Ureter (tissue), 1 donor: ENCODE measurements around the gene PLEKHA7. TPM values are rescaled to one million over a fixed set of nuclear protein-coding genes. Genes with fewer than 3 reads are reported as not detected.
"Not testable (repeated sequence)": the region's sequence is repeated elsewhere in the genome, so short reads cannot be mapped to it uniquely, and the experiment has no call there.

Experiments used
- DNase-seq: peaks from one replicate; pipeline ENCODE4 v3.0.0-alpha.2; 2020; ENCODE audit warnings: low spot score
- total RNA-seq: library from RNA; stranded (reverse); gene quantifications from one replicate; pipeline ENCODE4 v1.2.4, GENCODE V29; 2023
- donor health status: DM: yes; HTN: yes; CAD: no.

Gene PLEKHA7
- total RNA-seq, 1 donor from 2014 or later: 94.4 TPM

DNA sequence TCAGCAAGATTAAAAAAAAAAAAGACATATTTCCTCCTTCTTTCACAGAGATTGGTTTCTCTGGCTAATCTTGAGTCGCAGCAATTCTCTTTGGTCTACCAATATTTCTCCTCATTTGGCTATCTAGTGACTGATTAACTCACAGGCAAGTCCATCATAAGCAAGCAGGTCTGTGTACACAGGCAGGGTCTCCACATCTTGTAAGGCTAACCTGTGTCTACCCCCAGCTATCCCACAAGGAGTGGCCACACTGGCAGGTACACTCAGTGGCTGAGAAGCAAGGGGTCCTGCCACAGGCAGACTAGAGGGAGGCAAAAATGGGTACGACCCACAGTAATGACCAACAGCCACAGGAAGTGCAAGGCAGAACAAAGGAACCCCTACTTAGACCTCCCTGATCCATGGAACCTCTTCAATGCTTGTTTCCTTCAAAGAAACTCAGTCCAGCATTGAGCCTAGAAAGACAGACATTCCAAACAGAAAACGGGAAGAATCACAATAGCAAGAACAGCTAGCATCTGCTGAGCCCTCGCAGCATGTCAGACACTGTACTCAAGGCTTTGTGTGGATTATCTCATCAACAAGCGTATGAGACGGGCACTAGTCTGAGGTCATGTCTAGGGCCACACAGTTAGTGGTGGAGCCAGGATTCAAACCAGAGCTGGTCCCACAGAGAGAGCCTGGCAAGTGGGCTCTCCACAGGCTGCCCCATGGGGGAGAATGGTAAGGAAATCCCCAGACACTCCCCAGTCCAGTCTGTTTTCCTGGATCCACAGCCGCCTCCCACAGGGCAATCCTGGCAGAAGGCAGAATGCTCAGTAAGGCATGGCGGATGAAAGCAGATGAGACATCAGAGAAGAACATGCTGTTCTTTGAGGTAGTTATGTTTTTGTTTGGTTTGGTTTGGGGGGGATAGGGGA is 34.3 kb downstream of the PLEKHA7 start:
- DNase-seq: no peak

DNA sequence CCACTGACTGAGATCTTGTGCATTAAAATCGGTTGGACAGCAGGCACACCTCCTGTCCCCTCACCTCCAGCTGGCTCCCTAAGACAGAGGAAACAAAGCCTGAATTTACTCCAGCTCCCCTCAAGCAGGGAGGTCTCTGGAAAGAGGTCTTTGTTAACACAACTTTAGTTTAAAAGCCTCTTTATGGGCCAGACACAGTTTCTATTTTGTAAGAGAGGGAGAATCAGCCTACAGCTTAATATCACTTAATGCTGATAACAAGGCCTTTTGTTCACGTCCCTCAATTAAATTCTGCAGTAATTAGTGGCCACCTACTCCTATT is 36.3 kb downstream of the PLEKHA7 start:
- DNase-seq: no peak

DNA sequence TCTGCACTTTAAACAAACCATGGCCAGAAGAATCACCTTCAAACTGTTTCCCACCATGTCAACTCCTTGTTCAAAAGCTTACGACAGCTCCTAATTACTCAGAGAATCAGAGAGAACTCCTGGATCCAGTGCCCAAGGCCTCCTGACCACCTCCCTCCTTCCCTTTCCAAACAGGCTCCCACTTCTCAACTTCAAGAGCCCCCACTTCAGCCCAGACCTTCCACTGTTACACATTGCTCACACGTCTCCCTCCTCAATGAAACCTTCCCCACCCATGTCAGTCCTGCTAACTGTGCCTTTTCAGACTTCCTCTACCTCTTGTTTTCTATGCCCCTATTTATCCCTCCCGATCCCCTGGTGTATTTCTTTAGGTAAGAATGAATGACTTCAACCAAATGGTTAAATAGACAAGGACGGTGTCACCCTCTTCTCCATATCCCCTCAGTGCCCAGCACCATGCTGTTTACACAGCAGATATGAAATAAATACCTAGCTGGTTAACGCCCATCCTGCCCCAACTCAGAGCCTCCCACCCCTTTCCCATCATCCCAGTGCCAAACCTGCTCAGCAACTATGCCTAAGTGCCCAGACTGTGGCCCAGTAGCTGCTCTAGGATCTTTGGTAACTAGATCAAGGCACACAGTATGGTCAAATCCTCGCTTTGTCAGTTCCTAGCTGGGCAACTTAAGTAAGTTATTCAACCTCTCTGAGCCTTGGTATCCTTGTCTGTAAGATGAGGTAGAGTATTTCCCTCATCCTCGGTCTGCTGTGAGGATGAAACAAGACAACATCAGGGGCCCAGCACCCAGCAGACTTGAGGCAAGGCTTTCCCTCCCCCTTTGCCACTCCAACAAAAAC is 36.8 kb downstream of the PLEKHA7 start:
- DNase-seq: no peak

- DNase-seq: no peak
These were observed 37.8 kb downstream of the PLEKHA7 start for GRCh38 chr11:16976379-16976778.

DNA sequence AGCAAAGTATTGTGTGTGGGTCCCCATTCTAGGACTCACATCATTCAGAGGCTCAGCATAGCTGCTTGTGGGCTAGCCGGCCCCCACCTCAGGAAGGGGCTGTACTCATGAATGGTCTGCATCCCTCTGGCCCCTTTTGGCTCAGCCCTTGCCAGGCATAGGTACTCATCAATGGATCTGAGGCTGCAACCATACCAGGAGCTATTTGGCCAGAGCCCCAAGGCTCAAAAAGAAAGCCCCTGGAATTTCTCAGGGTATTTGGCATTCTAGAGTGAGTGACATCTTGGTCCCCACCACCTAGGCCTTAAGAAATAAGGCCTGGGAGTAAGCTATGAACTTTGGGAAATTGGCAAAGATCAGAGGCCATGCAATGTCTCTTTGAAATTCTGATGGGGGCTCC is 38.3 kb downstream of the PLEKHA7 start:
- DNase-seq: no peak

GRCh38 chr11:16973338-16973964 is 40.8 kb downstream of the PLEKHA7 start:
- DNase-seq: no peak

DNA sequence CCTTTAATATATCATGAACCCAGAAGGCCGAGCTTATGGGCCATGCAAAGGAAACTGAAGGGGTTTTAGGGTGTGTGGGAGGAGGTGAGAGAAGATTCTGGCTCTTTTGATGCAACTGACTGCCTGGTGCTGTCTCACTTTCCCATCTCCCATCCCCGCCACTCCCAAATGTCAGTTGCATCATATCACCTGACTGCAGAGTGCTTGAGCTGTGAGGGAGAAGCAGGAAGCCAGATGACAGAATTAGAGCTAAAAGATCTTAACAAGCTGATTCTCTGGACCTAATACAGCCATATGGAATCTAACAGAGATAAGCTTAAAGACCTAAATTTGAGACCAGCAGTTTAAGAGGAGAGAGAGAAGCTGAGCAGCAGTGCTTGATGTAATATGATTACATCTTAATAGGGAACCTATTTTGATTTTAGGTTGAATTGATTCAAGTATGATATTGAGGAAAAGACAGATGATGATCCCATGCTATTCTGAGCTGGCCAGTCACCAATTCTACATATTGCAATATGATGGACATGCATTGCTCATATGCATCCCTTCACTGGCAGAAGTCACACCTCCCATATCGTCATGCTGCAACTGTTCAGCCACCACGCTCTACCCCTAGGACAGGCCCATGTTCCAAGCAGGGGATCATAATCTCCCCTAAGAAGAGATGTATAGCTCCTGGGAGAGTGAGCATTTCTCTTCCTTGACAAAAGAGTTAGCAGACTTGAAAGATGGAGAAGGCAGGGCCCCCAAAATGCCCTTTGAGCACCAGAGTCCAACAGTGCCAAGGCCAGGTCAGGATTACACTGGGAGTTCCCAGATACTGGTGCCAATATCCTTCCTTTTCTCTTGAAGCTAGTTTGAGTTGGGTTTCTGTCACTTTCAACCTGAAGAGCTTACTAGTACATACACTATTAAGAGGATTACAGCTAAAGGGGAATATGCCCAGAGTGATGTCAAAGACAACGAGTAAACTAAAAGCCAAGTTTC is 44.9 kb downstream of the PLEKHA7 start:
- DNase-seq: no peak

DNA sequence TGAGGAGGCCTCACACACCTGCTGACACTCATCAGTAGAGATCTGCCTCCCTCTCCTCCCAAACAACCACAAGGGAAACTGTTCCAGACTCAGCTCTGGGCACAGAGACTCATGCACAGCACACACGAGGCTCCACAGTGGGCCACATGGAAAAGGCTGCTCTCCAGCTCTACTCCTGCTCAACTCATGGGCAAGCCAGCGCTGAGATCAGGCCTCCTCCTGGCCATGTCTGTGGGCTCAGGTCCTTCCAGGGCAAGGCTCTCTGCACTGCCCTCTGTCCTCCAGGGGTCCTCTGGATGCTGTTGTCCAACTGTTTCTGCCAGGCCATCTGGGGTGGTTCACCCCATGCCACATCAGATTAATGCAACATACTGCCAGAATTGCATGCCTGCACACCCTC is 46.0 kb downstream of the PLEKHA7 start:
- no peak for DNase-seq

- no peak for DNase-seq
These were observed 47.1 kb downstream of the PLEKHA7 start for GRCh38 chr11:16966930-16967671.

DNA sequence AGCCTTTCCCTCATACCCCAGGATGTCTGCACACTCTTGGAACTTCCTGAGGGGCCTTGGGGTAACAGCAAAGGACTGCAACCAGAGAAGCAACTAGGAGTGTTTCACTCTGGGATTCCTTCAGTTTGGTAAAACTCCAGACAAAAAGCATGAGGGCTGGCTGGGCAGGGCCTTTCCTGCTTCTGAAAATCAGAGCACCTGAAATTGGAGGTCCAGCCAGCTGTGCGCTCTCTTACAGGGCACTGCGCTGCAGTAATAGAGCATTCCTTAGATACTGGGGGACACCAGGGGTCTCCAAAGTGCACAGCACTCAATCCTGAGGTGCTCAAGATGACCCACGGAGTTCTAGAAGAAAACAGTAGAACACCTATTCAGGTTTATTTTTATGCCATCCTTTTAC is 49.7 kb downstream of the PLEKHA7 start:
- DNase-seq: no peak

GRCh38 chr11:16963316-16963876 is 50.8 kb downstream of the PLEKHA7 start:
- no peak for DNase-seq

GRCh38 chr11:16962589-16962988 is 51.6 kb downstream of the PLEKHA7 start:
- DNase-seq: not testable (repeated sequence)

DNA sequence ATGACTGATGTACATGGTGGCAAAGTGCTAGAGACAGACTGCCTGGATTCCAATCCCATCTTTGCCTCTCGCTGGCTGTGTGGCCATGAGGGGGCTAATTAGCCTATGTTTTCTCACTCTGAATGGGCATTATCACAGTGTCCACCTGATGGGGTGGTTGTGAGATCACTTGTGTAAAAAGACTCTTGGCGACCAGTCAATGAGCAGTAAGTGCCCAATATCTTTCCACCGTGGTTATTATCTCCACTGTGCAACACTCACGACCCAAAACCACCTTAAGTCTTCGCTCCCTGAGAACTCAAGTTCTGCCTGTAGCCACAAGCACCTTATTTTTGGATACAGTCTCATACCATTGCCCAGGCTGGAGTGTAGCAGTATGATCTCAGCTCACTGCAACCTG is 52.1 kb downstream of the PLEKHA7 start:
- DNase-seq: no peak

- DNase-seq: no peak
These were observed 54.0 kb downstream of the PLEKHA7 start for GRCh38 chr11:16960250-16960649.

GRCh38 chr11:16959602-16960001 is 54.6 kb downstream of the PLEKHA7 start:
- no peak for DNase-seq

- DNase-seq: no peak
These were observed 55.4 kb downstream of the PLEKHA7 start for GRCh38 chr11:16958833-16959232.

DNA sequence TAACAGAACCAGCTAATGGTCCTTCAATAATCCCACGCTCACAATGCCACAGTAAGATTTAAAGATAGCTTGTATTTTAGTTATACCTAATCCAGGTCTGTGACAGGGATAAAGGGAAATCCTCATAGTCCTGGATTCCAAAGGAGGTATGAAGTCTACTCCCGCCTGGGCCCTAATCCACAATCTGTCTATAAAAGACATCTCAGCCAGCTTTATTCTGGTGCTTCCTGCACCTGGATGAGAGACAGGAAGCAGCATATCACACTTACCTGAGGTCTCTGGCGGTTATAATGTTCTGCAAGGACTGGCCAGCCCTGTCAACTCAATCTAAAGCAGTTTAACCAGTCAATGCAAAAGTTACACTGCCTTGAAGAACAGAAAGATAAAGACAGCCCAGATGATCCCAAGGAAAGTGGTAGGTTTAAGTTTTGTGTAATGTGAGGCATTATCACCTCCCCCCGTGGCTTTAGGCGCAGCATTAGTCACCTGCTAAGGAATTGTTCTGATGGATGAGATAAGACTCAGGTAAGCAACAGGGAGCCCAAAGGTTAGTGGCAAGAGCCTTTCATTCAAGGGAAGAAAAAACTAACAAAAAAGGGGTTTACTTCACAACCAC is 57.6 kb downstream of the PLEKHA7 start:
- DNase-seq: no peak

DNA sequence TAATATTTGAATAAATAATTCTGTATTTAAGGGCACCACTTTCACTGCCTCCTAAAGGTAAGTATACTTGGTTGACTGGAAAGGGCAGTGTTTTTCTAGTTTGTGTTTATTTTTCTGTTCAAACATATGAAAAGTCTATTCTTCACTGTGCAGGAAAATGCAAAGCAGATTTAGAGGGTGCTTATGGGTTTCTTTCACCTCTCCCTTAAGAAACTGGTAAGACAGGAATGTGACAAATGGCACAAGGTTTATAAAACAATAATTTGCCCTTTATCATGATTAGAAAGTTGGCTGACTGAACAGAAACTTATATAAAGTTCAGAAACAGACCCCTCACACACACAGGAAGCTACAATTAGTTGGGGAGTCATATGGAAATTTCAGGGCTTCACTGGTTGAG is 60.6 kb downstream of the PLEKHA7 start:
- no peak for DNase-seq

- DNase-seq: no peak
These were observed 67.5 kb downstream of the PLEKHA7 start for GRCh38 chr11:16946477-16947282.
